CD4-positive, alpha-beta memory T cell (primary cell): ENCODE measurements around the gene NBEAL2. TPM values are rescaled to one million over a fixed set of nuclear protein-coding genes. Genes with fewer than 3 reads are reported as not detected.
"Not testable (repeated sequence)": the region's sequence is repeated elsewhere in the genome, so short reads cannot be mapped to it uniquely, and the experiment has no call there.

Source experiments
- CTCF ChIA-PET: fragments of 350-600 bp; sonication (Branson Sonifier 250); formaldehyde crosslinking; loops from one replicate; lab custom pipeline; 2021; ENCODE audit warnings: inconsistent platforms; ENCODE audit not compliant: partially characterized antibody; lab: Charles Lee
- POLR2A ChIA-PET: fragments of 350-600 bp; sonication (Branson Sonifier 250); formaldehyde crosslinking; loops from one replicate; lab custom pipeline; 2021; ENCODE audit not compliant: partially characterized antibody; lab: Charles Lee
- DNase-seq, 5 donors: peaks; one replicate each; pipeline versions ENCODE4 v3.0.0 to v3.0.0-alpha.2; 2020 to 2022; ENCODE audit warnings: mixed read lengths in 1 of 5
- H3K27ac ChIP-seq: one replicate; pipeline ENCODE4 v1.7.0; 2013; ENCODE audit warnings: low read depth, low read length
- H3K27me3 ChIP-seq: 2 replicates; pipeline ENCODE4 v1.7.0; 2013; ENCODE audit warnings: mild to moderate bottlenecking, low read length, moderate library complexity; ENCODE audit not compliant: insufficient read depth
- H3K36me3 ChIP-seq: 2 replicates; pipeline ENCODE4 v1.7.0; 2013; ENCODE audit warnings: mild to moderate bottlenecking, low read length, moderate library complexity; ENCODE audit not compliant: insufficient read depth
- H3K4me1 ChIP-seq: 2 replicates; pipeline ENCODE4 v1.7.0; 2013; ENCODE audit warnings: mild to moderate bottlenecking, low read length, moderate library complexity; ENCODE audit not compliant: insufficient read depth
- H3K4me3 ChIP-seq, 2 donors: one replicate each; pipeline ENCODE4 v1.7.0; 2013; ENCODE audit warnings: low read length in 2 of 2, mild to moderate bottlenecking in 1 of 2
- H3K9me3 ChIP-seq, 2 donors: one replicate each; pipeline ENCODE4 v1.7.0; 2013; ENCODE audit warnings: low read length in 2 of 2, control low read depth in 1 of 2; ENCODE audit not compliant: control insufficient read depth in 1 of 2
- H3K27ac Mint-ChIP-seq, 7 donors: one replicate each; pipeline ENCODE4 v1.8.0; 2020 to 2021; ENCODE audit warnings: mixed read lengths in 7 of 7, mild to moderate bottlenecking in 6 of 7, inconsistent platforms in 3 of 7, moderate library complexity in 3 of 7
- H3K27me3 Mint-ChIP-seq, 2 donors: one replicate each; pipeline ENCODE4 v1.8.0; 2020 to 2021; ENCODE audit warnings: mixed read lengths in 2 of 2
- H3K36me3 Mint-ChIP-seq, 2 donors: one replicate each; pipeline ENCODE4 v1.8.0; 2020 to 2021; ENCODE audit warnings: mixed read lengths in 2 of 2, inconsistent platforms in 1 of 2, mild to moderate bottlenecking in 1 of 2
- H3K4me1 Mint-ChIP-seq, 4 donors: one replicate each; pipeline ENCODE4 v1.8.0; 2020 to 2021; ENCODE audit warnings: mixed read lengths in 4 of 4, mild to moderate bottlenecking in 1 of 4
- H3K4me3 Mint-ChIP-seq, 8 donors: one replicate each; pipeline ENCODE4 v1.8.0; 2020 to 2021; ENCODE audit warnings: mixed read lengths in 8 of 8, mild to moderate bottlenecking in 7 of 8, moderate library complexity in 6 of 8, inconsistent platforms in 3 of 8
- H3K9me3 Mint-ChIP-seq, 8 donors: one replicate each; pipeline ENCODE4 v1.8.0; 2020 to 2021; ENCODE audit warnings: mixed read lengths in 8 of 8, mild to moderate bottlenecking in 5 of 8, inconsistent platforms in 3 of 8, moderate library complexity in 1 of 8
- intact Hi-C: fragments of 100-400 bp; cut with micrococcal nuclease; formaldehyde crosslinking; loops from one replicate; pipeline ENCODE4 v1.15.1; 2023
- polyA plus RNA-seq, 2 donors: library from polyadenylated mRNA; unstranded; fragments of 300-500 nt; fragmentation: Illumina TruSeq; gene quantifications; one replicate each; pipeline ENCODE4 v1.2.3, GENCODE V29; 2021
- total RNA-seq, 2 experiments: library from RNA; stranded (reverse); gene quantifications; one replicate each; pipeline ENCODE4 v1.2.3, GENCODE V29; 2021

Gene NBEAL2
- total and polyA plus RNA-seq, 4 experiments from 2014 or later = 4.5 to 147 (median 79.8) TPM

DNA sequence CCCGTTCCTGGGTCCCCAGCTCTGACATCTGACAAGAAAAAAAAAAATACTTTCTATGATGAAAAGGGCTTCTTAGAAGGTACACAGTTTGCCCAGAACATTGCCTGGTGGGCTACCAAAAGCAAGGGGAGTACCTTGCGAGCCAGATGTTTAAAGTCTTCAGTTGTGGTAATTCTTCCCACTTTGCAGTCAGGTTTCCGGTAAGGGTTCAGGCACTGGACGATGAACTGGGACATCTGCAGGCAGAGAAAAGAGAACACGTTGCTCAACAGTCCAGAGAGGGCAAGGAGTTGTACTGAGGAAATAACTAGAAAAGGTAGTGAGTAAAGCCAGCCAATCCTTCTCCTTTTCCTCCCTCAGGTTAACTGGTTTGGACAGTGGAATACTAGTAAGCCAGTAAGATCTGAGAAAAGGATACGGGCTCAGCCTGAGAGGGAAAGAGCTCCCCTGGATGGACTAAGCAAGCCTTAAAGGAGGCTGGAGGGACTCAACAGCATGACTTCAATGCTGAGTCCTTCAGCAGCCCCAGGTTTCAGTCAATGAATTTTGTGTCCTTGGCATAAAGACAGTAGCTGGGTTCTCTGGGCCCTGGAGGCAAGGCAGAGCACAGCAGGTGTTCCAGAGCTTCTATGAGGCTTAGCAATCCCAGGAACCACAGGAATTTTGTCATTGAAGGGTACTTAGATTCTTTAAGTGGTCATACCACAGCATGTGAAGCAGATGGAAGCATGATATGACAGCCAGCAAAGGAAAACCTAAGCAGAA is 38.2 kb downstream of the NBEAL2 start:
- Histone ChIP-seq H3K4me3 (no peak overlapping the region), H3K4me1 (peaks cover 21% of the 10 kb centered on the region), H3K27me3 (no peaks in the 10 kb centered on the region), H3K9me3 (no peaks in the 10 kb centered on the region), H3K36me3 (peaks cover 6% of the 10 kb centered on the region), H3K27ac (peak overlapping the region; percentile 26)
- H3K27me3 Mint-ChIP-seq = no peaks in the 10 kb centered on the region
- ChIA-PET POLR2A (interaction anchor here (1.6 kb wide), 1 partner anchor 30 kb away, joined by 3 read pairs; no protein-coding TSS in a partner anchor), CTCF (interaction anchor here (0.8 to 1.2 kb wide), 2 partner anchors 10 to 50 kb away, joined by 3 to 4 read pairs; no protein-coding TSS in a partner anchor)
- H3K36me3 Mint-ChIP-seq = peaks cover 12 to 58% of the 10 kb centered on the region in 2 donors
- no peak for DNase-seq
- no peak overlapping the region for H3K4me3 Mint-ChIP-seq
- peak overlapping the region; percentile 9 to 91 (median 79) for H3K27ac Mint-ChIP-seq
- no peaks in the 10 kb centered on the region for H3K9me3 Mint-ChIP-seq
- intact Hi-C loops = no loop called here
- H3K4me1 Mint-ChIP-seq = peaks cover 24 to 52% (median 31%) of the 10 kb centered on the region in 4 donors

DNA sequence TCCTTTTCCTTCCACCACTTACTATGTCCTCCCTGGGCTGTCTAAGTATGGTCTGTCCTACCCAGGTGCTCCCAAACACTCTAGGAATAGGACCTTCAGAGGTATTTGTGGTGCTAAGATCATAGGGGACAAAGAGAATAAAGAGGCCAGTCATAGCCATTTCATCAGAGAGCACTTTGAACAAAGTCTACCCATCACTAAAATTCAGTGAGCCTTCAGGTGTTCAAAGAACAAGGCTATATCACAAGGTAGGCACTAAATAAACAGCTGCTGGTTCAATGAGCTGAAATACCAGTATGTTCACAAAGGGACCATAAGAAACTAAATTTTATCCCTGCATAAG is 38.8 kb downstream of the NBEAL2 start:
- H3K36me3 ChIP-seq = peaks cover 6% of the 10 kb centered on the region

DNA sequence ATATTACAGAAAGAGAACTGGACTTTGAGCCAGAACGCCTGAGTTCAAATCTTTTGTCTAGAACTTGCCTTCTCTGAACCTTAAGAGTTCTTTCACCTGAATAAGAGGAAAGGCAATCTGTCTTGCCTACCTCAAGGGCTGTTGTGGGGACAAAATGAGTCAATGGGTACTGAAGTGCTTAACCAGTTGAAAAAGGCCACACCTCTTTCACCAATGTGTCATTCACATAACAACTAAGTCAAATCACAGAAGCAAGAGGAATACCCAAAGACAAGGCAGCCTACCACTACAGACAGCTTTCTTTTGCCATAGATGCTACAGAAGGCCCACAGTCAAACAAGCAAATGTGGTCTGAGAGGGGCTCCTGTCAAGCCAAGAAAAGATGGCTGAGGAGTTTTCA is 39.7 kb downstream of the NBEAL2 start:
- no peak for DNase-seq
- H3K27ac ChIP-seq = no peak overlapping the region
- H3K27me3 ChIP-seq = no peaks in the 10 kb centered on the region
- no peaks in the 10 kb centered on the region for H3K9me3 ChIP-seq
- H3K27me3 Mint-ChIP-seq = no peaks in the 10 kb centered on the region
- intact Hi-C loops = no loop called here
- ChIA-PET POLR2A (no interaction called here), CTCF (interaction anchor here (1.0 to 2.7 kb wide), 2 partner anchors 9 to 21 kb away, joined by 3 to 7 read pairs; no protein-coding TSS in a partner anchor)
- peaks cover 21% of the 10 kb centered on the region for H3K4me1 ChIP-seq
- no peaks in the 10 kb centered on the region for H3K9me3 Mint-ChIP-seq
- peaks cover 12 to 50% of the 10 kb centered on the region in 2 donors for H3K36me3 Mint-ChIP-seq
- peaks cover 6% of the 10 kb centered on the region for H3K36me3 ChIP-seq
- H3K4me1 Mint-ChIP-seq = peaks cover 24 to 45% (median 31%) of the 10 kb centered on the region in 4 donors
- no peak overlapping the region for H3K4me3 Mint-ChIP-seq
- H3K27ac Mint-ChIP-seq = peak overlapping the region; percentile 38 to 94 (median 73)
- no peak overlapping the region for H3K4me3 ChIP-seq

More for the DNA sequence above, 38.8 kb downstream of the NBEAL2 start:
- Histone ChIP-seq H3K27me3 (no peaks in the 10 kb centered on the region), H3K9me3 (no peaks in the 10 kb centered on the region), H3K4me1 (peaks cover 21% of the 10 kb centered on the region), H3K27ac (peak overlapping the region; percentile 26), H3K4me3 (no peak overlapping the region)
- Mint-ChIP-seq H3K36me3 (peaks cover 12 to 58% of the 10 kb centered on the region in 2 donors), H3K4me3 (no peak overlapping the region), H3K4me1 (peaks cover 24 to 52% (median 31%) of the 10 kb centered on the region in 4 donors), H3K9me3 (no peaks in the 10 kb centered on the region), H3K27ac (peak overlapping the region; percentile 46 to 91 (median 79)), H3K27me3 (no peaks in the 10 kb centered on the region)
- intact Hi-C loops = no loop called here
- CTCF ChIA-PET = interaction anchor here (1.2 kb wide), 1 partner anchor 50 kb away, joined by 3 read pairs; no protein-coding TSS in a partner anchor
- POLR2A ChIA-PET = no interaction called here
- DNase-seq = no peak

DNA sequence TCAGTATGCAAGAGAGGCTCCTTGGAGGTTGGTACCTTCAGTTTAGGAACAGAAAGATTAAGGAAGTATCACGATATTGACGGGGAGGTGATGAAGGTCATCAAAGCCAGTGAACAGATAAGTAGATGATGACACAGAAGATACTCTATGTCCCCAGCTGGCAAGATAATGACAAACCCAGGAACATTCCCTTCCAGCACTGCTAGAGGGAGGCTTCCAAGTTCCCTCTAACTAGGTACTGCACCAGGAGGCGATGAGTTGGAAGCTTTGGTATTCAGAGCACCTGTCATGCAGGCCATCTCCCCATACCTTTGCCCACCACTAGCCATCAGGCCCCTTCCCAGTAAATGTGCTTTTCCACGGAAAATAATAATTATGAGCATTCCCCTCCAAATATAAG is 40.8 kb downstream of the NBEAL2 start:
- Histone ChIP-seq H3K27ac (no peak overlapping the region), H3K27me3 (no peaks in the 10 kb centered on the region), H3K36me3 (peaks cover 6% of the 10 kb centered on the region), H3K9me3 (no peaks in the 10 kb centered on the region), H3K4me1 (peaks cover 21% of the 10 kb centered on the region), H3K4me3 (no peak overlapping the region)
- intact Hi-C loops = no loop called here
- Mint-ChIP-seq H3K9me3 (no peaks in the 10 kb centered on the region), H3K27me3 (no peaks in the 10 kb centered on the region), H3K36me3 (peaks cover 12 to 46% of the 10 kb centered on the region in 2 donors), H3K4me3 (no peak overlapping the region), H3K27ac (peak overlapping the region; percentile 57 to 89 (median 74)), H3K4me1 (peaks cover 26 to 50% (median 39%) of the 10 kb centered on the region in 4 donors)
- ChIA-PET POLR2A (interaction anchor here (1.0 to 1.3 kb wide), 2 partner anchors 21 to 144 kb away, joined by 3 read pairs; partner anchors contain the start of gene SETD2), CTCF (interaction anchor here (2.7 kb wide), 1 partner anchor 22 kb away, joined by 7 read pairs; no protein-coding TSS in a partner anchor)
- no peak for DNase-seq

DNA sequence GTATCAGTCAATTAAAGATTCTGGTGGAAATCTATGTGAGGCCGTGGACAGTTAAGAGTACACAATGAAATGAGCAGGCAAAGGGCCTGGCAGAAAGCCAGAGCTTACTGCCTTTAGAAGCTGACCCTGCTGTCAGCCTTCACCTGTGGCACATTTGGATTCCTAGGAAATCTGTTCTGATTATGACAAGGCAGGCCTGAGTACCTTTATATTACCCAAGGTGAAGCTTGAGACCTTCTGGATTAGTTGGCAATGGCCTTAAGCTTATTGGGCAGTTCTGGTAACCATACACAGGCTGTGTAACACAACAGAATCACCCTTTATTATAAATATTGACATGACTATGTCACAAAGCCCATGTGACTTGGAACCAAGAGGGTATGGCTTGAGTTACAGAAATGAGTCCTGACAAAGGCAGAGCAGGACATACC is 43.2 kb downstream of the NBEAL2 start:
- CTCF ChIA-PET = interaction anchor here (1.1 to 1.6 kb wide), 2 partner anchors 10 to 141 kb away, joined by 3 to 4 read pairs; partner anchors contain the start of gene SETD2
- Histone ChIP-seq H3K27me3 (no peaks in the 10 kb centered on the region), H3K4me1 (peaks cover 7% of the 10 kb centered on the region), H3K36me3 (peaks cover 6% of the 10 kb centered on the region), H3K27ac (no peak overlapping the region), H3K4me3 (no peak overlapping the region), H3K9me3 (no peaks in the 10 kb centered on the region)
- Mint-ChIP-seq H3K36me3 (peaks cover 17 to 35% of the 10 kb centered on the region in 2 donors), H3K27ac (peak overlapping the region in 4 of 7 donors; percentile 29 to 81 (median 51)), H3K9me3 (no peaks in the 10 kb centered on the region), H3K4me3 (no peak overlapping the region), H3K27me3 (no peaks in the 10 kb centered on the region), H3K4me1 (peaks cover 22 to 44% (median 37%) of the 10 kb centered on the region in 4 donors)
- DNase-seq = no peak
- POLR2A ChIA-PET = no interaction called here
- intact Hi-C loops = no loop called here

DNA sequence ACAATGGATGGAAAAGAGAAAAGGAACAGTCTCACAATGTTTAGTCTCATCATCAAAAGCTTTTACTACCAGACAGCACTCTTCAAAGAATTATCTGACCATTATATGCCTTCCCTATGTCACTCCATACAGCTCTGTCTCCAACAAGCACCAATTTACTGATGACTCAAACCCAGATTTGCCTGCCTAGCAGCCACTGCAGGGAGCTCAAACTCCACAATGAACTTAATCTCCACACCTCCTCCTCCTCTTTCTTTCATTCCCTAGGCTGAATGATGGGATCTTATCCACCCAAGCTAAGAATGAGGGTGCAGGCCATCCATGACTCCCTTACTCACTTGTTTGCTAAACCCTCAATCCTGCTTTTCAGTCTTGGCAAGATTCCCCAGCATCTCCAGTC is 45.5 kb downstream of the NBEAL2 start:
- ChIA-PET POLR2A (no interaction called here), CTCF (no interaction called here)
- no peaks in the 10 kb centered on the region for H3K9me3 Mint-ChIP-seq
- Histone ChIP-seq H3K36me3 (peaks cover 5% of the 10 kb centered on the region), H3K9me3 (no peaks in the 10 kb centered on the region), H3K27ac (no peak overlapping the region), H3K4me1 (no peaks in the 10 kb centered on the region), H3K4me3 (no peak overlapping the region), H3K27me3 (no peaks in the 10 kb centered on the region)
- no peak overlapping the region for H3K4me3 Mint-ChIP-seq
- H3K27ac Mint-ChIP-seq = peak overlapping the region in 5 of 7 donors; percentile 29 to 75 (median 68)
- DNase-seq = no peak
- peaks cover 7 to 31% of the 10 kb centered on the region in 2 donors for H3K36me3 Mint-ChIP-seq
- H3K4me1 Mint-ChIP-seq = peaks cover 16 to 28% (median 23%) of the 10 kb centered on the region in 4 donors
- no peaks in the 10 kb centered on the region for H3K27me3 Mint-ChIP-seq
- intact Hi-C loops = loop anchor here (2.0 kb wide), 1 partner anchor 14 kb away; no protein-coding TSS in a partner anchor

DNA sequence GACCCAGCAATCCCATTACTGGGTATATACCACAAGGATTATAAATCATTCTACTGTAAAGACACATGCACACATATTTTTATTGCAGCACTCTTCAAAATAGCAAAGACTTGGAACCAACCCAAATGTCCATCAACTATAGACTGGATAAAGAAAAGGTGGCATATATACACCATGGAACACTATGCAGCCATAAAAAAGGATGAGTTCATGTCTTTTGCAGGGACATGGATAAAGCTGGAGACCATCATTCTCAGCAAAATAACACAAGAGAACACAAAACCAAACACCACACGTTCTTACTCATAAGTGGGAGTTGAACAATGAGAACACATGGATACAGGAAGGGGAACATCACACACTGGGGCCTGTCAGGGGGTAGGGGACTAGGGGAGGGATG is 47.0 kb downstream of the NBEAL2 start:
- H3K27me3 ChIP-seq, H3K9me3 ChIP-seq, CTCF ChIA-PET, H3K27ac ChIP-seq, POLR2A ChIA-PET, H3K36me3 ChIP-seq, H3K4me3 ChIP-seq, H3K27me3 Mint-ChIP-seq, H3K9me3 Mint-ChIP-seq, intact Hi-C loops, H3K4me3 Mint-ChIP-seq, H3K4me1 ChIP-seq, DNase-seq: not testable (repeated sequence)
- Mint-ChIP-seq H3K36me3 (peaks cover 5 to 35% of the 10 kb centered on the region in 2 donors), H3K27ac (peak overlapping the region in 2 of 7 donors; percentile 59 to 75), H3K4me1 (peaks cover 21 to 31% (median 27%) of the 10 kb centered on the region in 4 donors)
